Fibroblast of lung (primary cell): ENCODE data around the gene SRRM2. TPM values are rescaled to one million over a fixed set of nuclear protein-coding genes. Genes with fewer than 3 reads are reported as not detected.

Source experiments
- DNase-seq, 2 donors: peaks; one replicate each; pipeline versions ENCODE4 v3.0.0 to v3.0.0-alpha.2; 2010; ENCODE audit warnings: low read depth in 2 of 2
- H2AFZ ChIP-seq: 2 replicates; pipeline ENCODE4 v1.5.1; 2012; ENCODE audit warnings: low read length, control low read depth, inconsistent platforms
- H3K27ac ChIP-seq: 2 replicates; pipeline ENCODE4 v1.5.1; 2011; ENCODE audit warnings: low read length, control low read depth; ENCODE audit not compliant: insufficient read depth
- H3K27me3 ChIP-seq: 2 replicates; pipeline ENCODE4 v1.5.1; 2011; ENCODE audit warnings: mild to moderate bottlenecking, low read length; ENCODE audit not compliant: control insufficient read depth, insufficient read depth
- H3K36me3 ChIP-seq: 2 replicates; pipeline ENCODE4 v1.5.1; 2011; ENCODE audit warnings: low read length; ENCODE audit not compliant: control insufficient read depth, insufficient read depth
- H3K4me1 ChIP-seq: 2 replicates; pipeline ENCODE4 v1.5.1; 2011; ENCODE audit warnings: low read length; ENCODE audit not compliant: control insufficient read depth, insufficient read depth; ENCODE audit errors: extremely low read depth
- H3K4me2 ChIP-seq: 2 replicates; pipeline ENCODE4 v1.5.1; 2011; ENCODE audit warnings: low read length, control low read depth; ENCODE audit not compliant: insufficient read depth; ENCODE audit errors: extremely low read depth
- H3K4me3 ChIP-seq, 4 experiments: fragments of 200-600 bp in 1 of 4; sonication (generic) in 1 of 4; replicated peaks in 1 of 4; 2 replicates each; pipeline ENCODE4 v1.5.1; 2011 to 2016; ENCODE audit warnings: low read length in 4 of 4, low read depth in 3 of 4, mild to moderate bottlenecking in 3 of 4, control low read depth in 2 of 4, inconsistent platforms in 1 of 4, mixed read lengths in 1 of 4; ENCODE audit not compliant: insufficient read depth in 1 of 4; ENCODE audit errors: control extremely low read depth in 1 of 4
- H3K79me2 ChIP-seq: 2 replicates; pipeline ENCODE4 v1.5.1; 2012; ENCODE audit warnings: mild to moderate bottlenecking, low read length, inconsistent platforms; ENCODE audit not compliant: control insufficient read depth, insufficient read depth
- H3K9ac ChIP-seq: 2 replicates; pipeline ENCODE4 v1.5.1; 2011; ENCODE audit warnings: mild to moderate bottlenecking, low read length, control low read depth; ENCODE audit not compliant: insufficient read depth
- H3K9me3 ChIP-seq: 2 replicates; pipeline ENCODE4 v1.5.1; 2012; ENCODE audit warnings: low read depth, low read length; ENCODE audit not compliant: control insufficient read depth, insufficient read depth
- H4K20me1 ChIP-seq: 2 replicates; pipeline ENCODE4 v1.5.1; 2011; ENCODE audit warnings: low read length; ENCODE audit not compliant: control insufficient read depth, insufficient read depth; ENCODE audit errors: extremely low read depth
- CTCF ChIP-seq, 2 donors: IDR thresholded peaks in 1 of 2; conservative IDR thresholded peaks in 1 of 2; 1 replicate in 1 of 2; 2 replicates in 1 of 2; pipeline ENCODE4 v1.5.1; 2011 to 2012; ENCODE audit warnings: low read length in 2 of 2, control low read depth in 1 of 2, inconsistent platforms in 1 of 2, low read depth in 1 of 2, mild to moderate bottlenecking in 1 of 2
- EZH2 ChIP-seq: IDR thresholded peaks from 2 replicates; pipeline ENCODE4 v1.5.1; 2012; ENCODE audit warnings: low read length, control low read depth, mild to moderate bottlenecking; ENCODE audit errors: missing control alignments
- polyA plus RNA-seq, 2 donors: library from polyadenylated mRNA; depleted of rRNA in 1 of 2; stranded (reverse) in 1 of 2; unstranded in 1 of 2; fragments of >200 nt; gene quantifications; 2 replicates each; pipeline ENCODE4 v1.2.1, GENCODE V29; 2011 to 2012; ENCODE audit warnings: missing spikeins in 1 of 2
- total RNA-seq: library from RNA; depleted of rRNA; stranded (reverse); fragments of >200 nt; gene quantifications from 2 replicates; pipeline ENCODE4 v1.2.1, GENCODE V29; 2014

The SRRM2 gene
- total and polyA plus RNA-seq, 2 donors (not counting 1 experiment from before 2014, with no cell fraction given): 55.2 to 74.3 TPM

- Histone ChIP-seq H3K27me3 (no peaks in the 10 kb centered on the region), H3K9me3 (no peaks in the 10 kb centered on the region), H3K4me1 (no peaks in the 10 kb centered on the region), H3K4me3 (no peak overlapping the region), H3K27ac (no peak overlapping the region), H4K20me1 (no peaks in the 10 kb centered on the region), H2AFZ (no peak overlapping the region), H3K79me2 (no peaks in the 10 kb centered on the region), H3K36me3 (no peaks in the 10 kb centered on the region), H3K4me2 (no peak overlapping the region), H3K9ac (no peak overlapping the region)
- TF ChIP-seq CTCF (conservative IDR thresholded peaks at IDR 0.05 in 1 of 2, IDR thresholded peaks at IDR 0.05 in 1 of 2; ENCODE audit: low read depth in 1 of 2, low read length in 2 of 2): no peak
- no peak for TF ChIP-seq EZH2
- DNase-seq: no peak
Observed at GRCh38 chr16:2742323-2743006, 10.0 kb upstream of the SRRM2 start.

- Histone ChIP-seq H3K4me1 (no peaks in the 10 kb centered on the region), H3K27me3 (no peaks in the 10 kb centered on the region), H3K79me2 (no peaks in the 10 kb centered on the region), H3K9me3 (no peaks in the 10 kb centered on the region), H2AFZ (no peak overlapping the region), H3K4me3 (no peak overlapping the region), H3K9ac (no peak overlapping the region), H3K4me2 (no peak overlapping the region), H3K27ac (no peak overlapping the region), H4K20me1 (no peaks in the 10 kb centered on the region), H3K36me3 (no peaks in the 10 kb centered on the region)
- TF ChIP-seq CTCF (conservative IDR thresholded peaks at IDR 0.05 in 1 of 2, IDR thresholded peaks at IDR 0.05 in 1 of 2; ENCODE audit: low read depth in 1 of 2, low read length in 2 of 2) (no peak), EZH2 (no peak)
- DNase-seq: no peak
Observed at GRCh38 chr16:2743007-2743810, 9.2 kb upstream of the SRRM2 start.

DNA sequence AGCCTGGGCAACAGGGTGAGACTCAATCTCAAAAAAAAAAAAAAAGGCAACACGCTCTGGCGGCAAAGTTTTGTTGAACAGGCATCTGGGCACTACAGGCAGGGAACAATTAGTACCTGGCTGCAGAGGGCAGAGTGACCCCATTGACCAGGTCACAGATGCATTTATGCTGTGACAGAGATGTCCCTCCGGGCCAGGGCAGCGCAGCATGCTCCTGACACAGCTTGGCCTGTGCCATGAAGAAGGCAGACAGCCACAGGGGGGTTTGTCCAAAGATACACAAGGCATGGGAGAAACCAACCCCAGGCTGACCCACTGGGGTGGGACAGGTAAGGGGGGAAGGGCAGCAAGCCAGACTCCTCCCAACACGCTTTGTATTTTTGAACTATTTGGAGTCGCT, 7.7 kb upstream of the SRRM2 start:
- Histone ChIP-seq H3K9ac (no peak overlapping the region), H3K4me3 (no peak overlapping the region), H3K27ac (no peak overlapping the region), H2AFZ (no peak overlapping the region), H3K4me1 (no peaks in the 10 kb centered on the region), H3K36me3 (no peaks in the 10 kb centered on the region), H4K20me1 (no peaks in the 10 kb centered on the region), H3K27me3 (no peaks in the 10 kb centered on the region), H3K79me2 (no peaks in the 10 kb centered on the region), H3K4me2 (no peak overlapping the region), H3K9me3 (no peaks in the 10 kb centered on the region)
- TF ChIP-seq EZH2 (no peak), CTCF (conservative IDR thresholded peaks at IDR 0.05 in 1 of 2, IDR thresholded peaks at IDR 0.05 in 1 of 2; ENCODE audit: low read depth in 1 of 2, low read length in 2 of 2) (no peak)
- no peak for DNase-seq
